HEK293 (cell line): ENCODE results near the gene HAUS6.

Experiments
- CTCF ChIA-PET: fragments of 350-600 bp; formaldehyde crosslinking; extraction: SDS; loops from one replicate; lab custom pipeline; 2021; ENCODE audit warnings: antibody characterized with exemption; lab: Yijun Ruan, JAX
- POLR2A ChIA-PET: fragments of 300-600 bp; formaldehyde crosslinking; extraction: SDS; loops from one replicate; lab custom pipeline; 2020; ENCODE audit warnings: antibody characterized with exemption, inconsistent platforms; lab: Yijun Ruan, JAX
- H3K27ac ChIP-seq: fragments of 200-500 bp; sonication (Bioruptor generic); 2 replicates; pipeline ENCODE4 v1.5.1; 2014; ENCODE audit warnings: low read depth, low read length, control low read depth, inconsistent platforms; ENCODE audit errors: extremely low read depth
- H3K36me3 ChIP-seq, 2 experiments: fragments of 200-500 bp in 1 of 2; sonication (Bioruptor generic) in 1 of 2; 1 replicate in 1 of 2; 2 replicates in 1 of 2; pipeline ENCODE4 v1.5.1; 2014 to 2017; ENCODE audit warnings: inconsistent platforms in 2 of 2, low read length in 2 of 2; ENCODE audit not compliant: control insufficient read depth in 2 of 2, insufficient read depth in 1 of 2
- H3K4me1 ChIP-seq: fragments of 200-500 bp; sonication (Bioruptor generic); 2 replicates; pipeline ENCODE4 v1.5.1; 2014; ENCODE audit warnings: mild to moderate bottlenecking, low read length, inconsistent platforms; ENCODE audit not compliant: control insufficient read depth, insufficient read depth
- H3K4me3 ChIP-seq: 2 replicates; pipeline ENCODE4 v1.5.1; 2011; ENCODE audit warnings: low read depth, mild to moderate bottlenecking, control low read depth, low read length, moderate library complexity
- H3K9me3 ChIP-seq: fragments of 200-500 bp; sonication (Bioruptor generic); 2 replicates; pipeline ENCODE4 v1.5.1; 2014; ENCODE audit warnings: low read depth, low read length, inconsistent platforms; ENCODE audit not compliant: control insufficient read depth, insufficient read depth
- BCL11A ChIP-seq: fragments of 450-650 bp; formaldehyde crosslinking; IDR thresholded peaks from 2 replicates; pipeline ENCODE4 v1.5.1; 2016; ENCODE audit warnings: low read depth, missing biosample characterization, missing genetic modification characterization
- REPIN1 ChIP-seq: fragments of 450-650 bp; formaldehyde crosslinking; IDR thresholded peaks from 2 replicates; pipeline ENCODE4 v1.5.1; 2017; ENCODE audit warnings: missing biosample characterization, missing genetic modification characterization, low read depth
- TRIM28 ChIP-seq: IDR thresholded peaks from 2 replicates; pipeline ENCODE4 v1.6.1; 2011; ENCODE audit warnings: low read length, control low read depth, borderline replicate concordance
- ZBTB21 ChIP-seq: fragments of 450-650 bp; formaldehyde crosslinking; IDR thresholded peaks from 2 replicates; pipeline ENCODE4 v1.5.1; 2017; ENCODE audit warnings: missing biosample characterization, missing genetic modification characterization
- ZFP69B ChIP-seq: fragments of 450-650 bp; formaldehyde crosslinking; IDR thresholded peaks from 2 replicates; pipeline ENCODE4 v1.5.1; 2016; ENCODE audit warnings: missing biosample characterization, missing genetic modification characterization
- ZNF114 ChIP-seq: fragments of 450-650 bp; formaldehyde crosslinking; IDR thresholded peaks from 2 replicates; pipeline ENCODE4 v1.5.0; 2017; ENCODE audit warnings: missing biosample characterization, missing genetic modification characterization
- ZNF121 ChIP-seq: fragments of 450-650 bp; formaldehyde crosslinking; IDR thresholded peaks from 2 replicates; pipeline ENCODE4 v1.5.1; 2016; ENCODE audit warnings: missing biosample characterization, missing genetic modification characterization
- ZNF174 ChIP-seq: fragments of 450-650 bp; formaldehyde crosslinking; IDR thresholded peaks from 2 replicates; pipeline ENCODE4 v1.5.0; 2017; ENCODE audit warnings: missing biosample characterization, mild to moderate bottlenecking, missing genetic modification characterization
- ZNF175 ChIP-seq: fragments of 450-650 bp; formaldehyde crosslinking; IDR thresholded peaks from 2 replicates; pipeline ENCODE4 v1.5.1; 2016; ENCODE audit warnings: missing biosample characterization, missing genetic modification characterization
- ZNF274 ChIP-seq, 2 experiments: fragments of 200-500 bp in 1 of 2; fragments of 450-650 bp in 1 of 2; sonication (Bioruptor generic) in 1 of 2; formaldehyde crosslinking in 1 of 2; IDR thresholded peaks; 2 replicates each; pipeline versions ENCODE4 v1.5.1 to v1.6.1; 2014 to 2016; ENCODE audit warnings: borderline replicate concordance in 1 of 2, inconsistent platforms in 1 of 2, low read length in 1 of 2, missing biosample characterization in 1 of 2, missing genetic modification characterization in 1 of 2
- ZNF292 ChIP-seq: fragments of 450-650 bp; formaldehyde crosslinking; IDR thresholded peaks from 2 replicates; pipeline ENCODE4 v1.5.1; 2016; ENCODE audit warnings: low read depth, missing biosample characterization, missing genetic modification characterization, borderline replicate concordance
- ZNF302 ChIP-seq: fragments of 450-650 bp; formaldehyde crosslinking; IDR thresholded peaks from 2 replicates; pipeline ENCODE4 v1.5.1; 2016; ENCODE audit warnings: missing biosample characterization, missing genetic modification characterization, low read depth
- ZNF341 ChIP-seq: fragments of 450-650 bp; formaldehyde crosslinking; IDR thresholded peaks from 2 replicates; pipeline ENCODE4; 2016; ENCODE audit warnings: low read depth, missing biosample characterization, missing genetic modification characterization
- ZNF48 ChIP-seq: fragments of 450-650 bp; formaldehyde crosslinking; IDR thresholded peaks from 2 replicates; pipeline ENCODE4 v1.5.1; 2016; ENCODE audit warnings: missing biosample characterization, missing genetic modification characterization
- ZNF501 ChIP-seq: fragments of 450-650 bp; formaldehyde crosslinking; IDR thresholded peaks from 2 replicates; pipeline ENCODE4 v1.5.1; 2016; ENCODE audit warnings: missing biosample characterization, missing genetic modification characterization
- ZNF561 ChIP-seq: fragments of 450-650 bp; IDR thresholded peaks from 2 replicates; pipeline ENCODE4 v1.5.1; 2018; ENCODE audit warnings: missing biosample characterization, missing genetic modification characterization, borderline replicate concordance
- ZNF621 ChIP-seq: fragments of 450-650 bp; formaldehyde crosslinking; IDR thresholded peaks from 2 replicates; pipeline ENCODE4 v1.5.1; 2017; ENCODE audit warnings: missing biosample characterization, missing genetic modification characterization
- ZNF623 ChIP-seq: fragments of 450-650 bp; formaldehyde crosslinking; IDR thresholded peaks from 2 replicates; pipeline ENCODE4 v1.5.1; 2016; ENCODE audit warnings: missing biosample characterization, missing genetic modification characterization
- ZNF660 ChIP-seq: fragments of 450-650 bp; IDR thresholded peaks from 2 replicates; pipeline ENCODE4 v1.5.1; 2018; ENCODE audit warnings: missing biosample characterization, mild to moderate bottlenecking, missing genetic modification characterization
- TF ChIP-seq, protein P1 (sequence below): fragments of 450-650 bp; formaldehyde crosslinking; IDR thresholded peaks from 2 replicates; pipeline ENCODE4 v1.5.1; 2016; ENCODE audit warnings: missing biosample characterization, missing genetic modification characterization, borderline replicate concordance
- TF ChIP-seq, protein P2 (sequence below): fragments of 450-650 bp; formaldehyde crosslinking; IDR thresholded peaks from 2 replicates; pipeline ENCODE4 v1.5.1; 2016; ENCODE audit warnings: missing biosample characterization, missing genetic modification characterization
- TF ChIP-seq, protein P3 (sequence below): fragments of 450-650 bp; formaldehyde crosslinking; IDR thresholded peaks from 2 replicates; pipeline ENCODE4 v1.5.1; 2017; ENCODE audit warnings: missing biosample characterization, missing genetic modification characterization
- TF ChIP-seq, protein P4 (sequence below): fragments of 450-650 bp; IDR thresholded peaks from 2 replicates; pipeline ENCODE4 v1.5.1; 2018; ENCODE audit warnings: missing biosample characterization, missing genetic modification characterization

Gene HAUS6

DNA sequence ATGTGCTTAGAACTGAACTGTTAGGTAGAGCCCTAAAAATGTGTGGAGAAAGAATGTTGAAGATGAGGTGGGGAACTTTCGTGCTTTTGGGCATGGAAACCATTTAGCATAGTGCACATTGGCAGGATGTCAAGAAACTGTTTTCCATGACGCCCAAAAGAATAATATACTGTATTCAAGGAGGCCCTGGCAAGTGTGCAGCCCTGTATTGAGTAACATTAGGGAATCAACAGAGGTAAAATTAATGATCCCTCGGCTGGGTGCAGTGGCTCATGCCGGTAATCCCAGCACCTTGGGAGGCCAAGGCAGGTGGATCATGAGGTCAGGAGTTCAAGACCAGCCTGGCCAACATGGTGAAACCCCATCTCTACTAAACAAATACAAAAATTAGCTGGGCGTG, 45.5 kb upstream of the HAUS6 start:
- no peak overlapping the region for H3K4me3 ChIP-seq
- TF ChIP-seq ZNF341 (no peak), ZNF302 (tag by site-specific recombination) (no peak), TRIM28 (no peak), ZNF621 (no peak), ZNF274 (IDR thresholded peaks at IDR 0.05; ENCODE audit: low read length) (no peak), ZNF274 (tag by site-specific recombination; IDR thresholded peaks at IDR 0.05; ENCODE audit: borderline replicate concordance) (no peak), ZNF174 (no peak), ZNF660 (tag by site-specific recombination) (no peak)
- TF ChIP-seq, protein P1, sequence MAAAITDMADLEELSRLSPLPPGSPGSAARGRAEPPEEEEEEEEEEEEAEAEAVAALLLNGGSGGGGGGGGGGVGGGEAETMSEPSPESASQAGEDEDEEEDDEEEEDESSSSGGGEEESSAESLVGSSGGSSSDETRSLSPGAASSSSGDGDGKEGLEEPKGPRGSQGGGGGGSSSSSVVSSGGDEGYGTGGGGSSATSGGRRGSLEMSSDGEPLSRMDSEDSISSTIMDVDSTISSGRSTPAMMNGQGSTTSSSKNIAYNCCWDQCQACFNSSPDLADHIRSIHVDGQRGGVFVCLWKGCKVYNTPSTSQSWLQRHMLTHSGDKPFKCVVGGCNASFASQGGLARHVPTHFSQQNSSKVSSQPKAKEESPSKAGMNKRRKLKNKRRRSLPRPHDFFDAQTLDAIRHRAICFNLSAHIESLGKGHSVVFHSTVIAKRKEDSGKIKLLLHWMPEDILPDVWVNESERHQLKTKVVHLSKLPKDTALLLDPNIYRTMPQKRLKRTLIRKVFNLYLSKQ (tag by site-specific recombination): no peak
- POLR2A ChIA-PET: no interaction called here
- H3K4me1 ChIP-seq: no peaks in the 10 kb centered on the region
- CTCF ChIA-PET: no interaction called here
- no peak overlapping the region for H3K27ac ChIP-seq
- no peaks in the 10 kb centered on the region for H3K36me3 ChIP-seq
- no peaks in the 10 kb centered on the region for H3K9me3 ChIP-seq

DNA sequence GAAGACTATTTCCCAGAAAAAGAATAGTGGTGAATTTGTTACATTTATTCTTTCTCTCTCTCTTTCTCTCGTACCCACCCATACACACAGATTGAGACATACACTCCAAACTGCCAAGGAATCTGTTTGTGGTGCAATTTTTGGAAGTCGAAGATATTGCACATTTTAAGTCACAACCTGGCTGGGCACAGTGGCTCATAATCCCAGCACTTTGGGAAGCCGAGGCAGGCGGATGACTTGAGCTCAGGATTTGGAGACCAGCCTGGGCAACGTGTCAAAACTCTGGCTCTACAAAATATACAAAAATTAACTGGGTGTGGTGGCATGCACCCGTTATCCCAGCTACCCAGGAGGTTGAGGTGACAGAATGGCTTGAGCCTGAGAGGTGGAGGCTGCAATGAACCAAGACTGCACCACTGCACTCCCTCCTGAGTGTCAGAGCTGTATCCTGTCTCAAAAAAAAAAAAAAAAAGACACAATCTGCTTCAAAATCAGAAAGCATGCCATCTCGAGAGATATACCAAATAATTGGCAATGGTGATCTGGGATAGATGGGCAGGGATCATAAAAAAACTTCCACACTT, 43.8 kb upstream of the HAUS6 start:
- H3K4me1 ChIP-seq: no peaks in the 10 kb centered on the region
- POLR2A ChIA-PET: no interaction called here
- TF ChIP-seq ZNF623 (tag by site-specific recombination) (no peak), REPIN1 (no peak), ZNF292 (tag by site-specific recombination) (no peak), ZNF48 (tag by site-specific recombination) (no peak), ZNF121 (tag by site-specific recombination) (no peak), BCL11A (tag by site-specific recombination) (no peak), ZNF174 (no peak), ZNF501 (tag by site-specific recombination) (no peak)
- TF ChIP-seq, protein P2, sequence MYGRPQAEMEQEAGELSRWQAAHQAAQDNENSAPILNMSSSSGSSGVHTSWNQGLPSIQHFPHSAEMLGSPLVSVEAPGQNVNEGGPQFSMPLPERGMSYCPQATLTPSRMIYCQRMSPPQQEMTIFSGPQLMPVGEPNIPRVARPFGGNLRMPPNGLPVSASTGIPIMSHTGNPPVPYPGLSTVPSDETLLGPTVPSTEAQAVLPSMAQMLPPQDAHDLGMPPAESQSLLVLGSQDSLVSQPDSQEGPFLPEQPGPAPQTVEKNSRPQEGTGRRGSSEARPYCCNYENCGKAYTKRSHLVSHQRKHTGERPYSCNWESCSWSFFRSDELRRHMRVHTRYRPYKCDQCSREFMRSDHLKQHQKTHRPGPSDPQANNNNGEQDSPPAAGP: no peak
- TF ChIP-seq, protein P3, sequence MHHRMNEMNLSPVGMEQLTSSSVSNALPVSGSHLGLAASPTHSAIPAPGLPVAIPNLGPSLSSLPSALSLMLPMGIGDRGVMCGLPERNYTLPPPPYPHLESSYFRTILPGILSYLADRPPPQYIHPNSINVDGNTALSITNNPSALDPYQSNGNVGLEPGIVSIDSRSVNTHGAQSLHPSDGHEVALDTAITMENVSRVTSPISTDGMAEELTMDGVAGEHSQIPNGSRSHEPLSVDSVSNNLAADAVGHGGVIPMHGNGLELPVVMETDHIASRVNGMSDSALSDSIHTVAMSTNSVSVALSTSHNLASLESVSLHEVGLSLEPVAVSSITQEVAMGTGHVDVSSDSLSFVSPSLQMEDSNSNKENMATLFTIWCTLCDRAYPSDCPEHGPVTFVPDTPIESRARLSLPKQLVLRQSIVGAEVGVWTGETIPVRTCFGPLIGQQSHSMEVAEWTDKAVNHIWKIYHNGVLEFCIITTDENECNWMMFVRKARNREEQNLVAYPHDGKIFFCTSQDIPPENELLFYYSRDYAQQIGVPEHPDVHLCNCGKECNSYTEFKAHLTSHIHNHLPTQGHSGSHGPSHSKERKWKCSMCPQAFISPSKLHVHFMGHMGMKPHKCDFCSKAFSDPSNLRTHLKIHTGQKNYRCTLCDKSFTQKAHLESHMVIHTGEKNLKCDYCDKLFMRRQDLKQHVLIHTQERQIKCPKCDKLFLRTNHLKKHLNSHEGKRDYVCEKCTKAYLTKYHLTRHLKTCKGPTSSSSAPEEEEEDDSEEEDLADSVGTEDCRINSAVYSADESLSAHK (tag by site-specific recombination): no peak
- CTCF ChIA-PET: interaction anchor here (0.7 to 1.5 kb wide), 4 partner anchors 9 to 988 kb away, joined by 3 to 9 read pairs (median 4); no protein-coding TSS in a partner anchor
- no peak overlapping the region for H3K27ac ChIP-seq
- H3K9me3 ChIP-seq: no peaks in the 10 kb centered on the region
- H3K4me3 ChIP-seq: no peak overlapping the region
- no peaks in the 10 kb centered on the region for H3K36me3 ChIP-seq

DNA sequence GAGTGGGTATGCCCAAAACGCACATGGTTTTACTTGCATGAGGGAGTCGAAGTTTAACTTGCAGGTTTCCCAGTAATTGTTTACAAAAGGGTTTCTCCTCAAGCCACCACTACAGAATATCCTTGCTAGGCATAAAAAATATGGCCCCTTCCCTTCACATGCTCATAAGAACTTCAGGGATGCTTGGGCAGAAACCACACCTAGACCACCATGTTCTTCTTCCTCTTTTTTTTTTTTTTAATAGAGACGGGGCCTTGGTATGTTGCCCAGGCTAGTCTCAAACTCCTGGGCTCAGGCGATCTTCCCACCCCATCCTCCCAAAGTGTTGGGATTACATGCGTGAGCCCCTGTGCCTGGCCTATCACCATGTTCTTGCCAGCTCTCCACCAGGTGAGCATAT, 43.2 kb upstream of the HAUS6 start:
- no peaks in the 10 kb centered on the region for H3K36me3 ChIP-seq
- ChIA-PET POLR2A (no interaction called here), CTCF (no interaction called here)
- no peak overlapping the region for H3K27ac ChIP-seq
- no peaks in the 10 kb centered on the region for H3K4me1 ChIP-seq
- H3K9me3 ChIP-seq: no peaks in the 10 kb centered on the region
- H3K4me3 ChIP-seq: no peak overlapping the region
- TF ChIP-seq ZNF114 (tag by site-specific recombination) (no peak), ZFP69B (tag by site-specific recombination) (no peak), ZBTB21 (tag by site-specific recombination) (no peak), ZNF561 (tag by site-specific recombination) (no peak), TRIM28 (no peak), ZNF175 (tag by site-specific recombination) (no peak)
- TF ChIP-seq, protein P4, sequence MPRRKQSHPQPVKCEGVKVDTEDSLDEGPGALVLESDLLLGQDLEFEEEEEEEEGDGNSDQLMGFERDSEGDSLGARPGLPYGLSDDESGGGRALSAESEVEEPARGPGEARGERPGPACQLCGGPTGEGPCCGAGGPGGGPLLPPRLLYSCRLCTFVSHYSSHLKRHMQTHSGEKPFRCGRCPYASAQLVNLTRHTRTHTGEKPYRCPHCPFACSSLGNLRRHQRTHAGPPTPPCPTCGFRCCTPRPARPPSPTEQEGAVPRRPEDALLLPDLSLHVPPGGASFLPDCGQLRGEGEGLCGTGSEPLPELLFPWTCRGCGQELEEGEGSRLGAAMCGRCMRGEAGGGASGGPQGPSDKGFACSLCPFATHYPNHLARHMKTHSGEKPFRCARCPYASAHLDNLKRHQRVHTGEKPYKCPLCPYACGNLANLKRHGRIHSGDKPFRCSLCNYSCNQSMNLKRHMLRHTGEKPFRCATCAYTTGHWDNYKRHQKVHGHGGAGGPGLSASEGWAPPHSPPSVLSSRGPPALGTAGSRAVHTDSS (tag by site-specific recombination): no peak
